ENCODE measurements around the gene MARF1. TPM values are rescaled to one million over a fixed set of nuclear protein-coding genes. Genes with fewer than 3 reads are reported as not detected.

MARF1 gene
- total and polyA plus RNA-seq, 9 of the 15 experiments (the other 6 are each of a cell fraction or from before 2014, with no cell fraction given) = 4.7 to 33.2 (median 11.7) TPM

DNA sequence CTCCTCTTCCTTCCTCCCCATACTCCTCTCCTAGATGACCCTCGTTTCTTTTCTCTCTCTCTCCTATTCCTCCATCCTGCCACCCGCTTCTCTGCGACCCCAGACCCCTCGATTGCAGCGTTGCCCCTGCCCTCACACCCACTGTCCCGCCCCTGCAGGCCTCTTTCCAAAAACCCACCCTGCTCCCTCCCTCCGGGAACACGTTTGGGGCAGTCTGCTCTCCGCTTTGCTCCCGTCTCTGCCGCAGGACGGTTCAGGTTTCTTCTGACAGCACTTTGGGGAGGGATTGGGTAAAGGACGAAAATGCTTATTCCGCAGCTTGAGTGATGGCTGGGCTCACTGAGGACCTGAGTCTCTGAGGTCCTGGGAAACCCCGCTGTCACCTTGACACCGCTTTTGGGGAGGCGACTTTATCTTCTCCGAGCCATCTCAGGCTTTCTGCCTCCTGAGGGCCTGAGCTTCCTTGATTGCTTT lies 7.8 kb upstream of the MARF1 start (continued):
- TF ChIP-seq ZNF699 (CRISPR knock-in tag; IDR thresholded peaks at IDR 0.05; ENCODE audit: insufficient replicate concordance) (no peak), C11orf30 (IDR thresholded peaks at IDR 0.05; ENCODE audit: low read depth) (peak; percentile 24; the same call in 1 of the 2 replicates), SRSF3 (IDR thresholded peaks at IDR 0.05; ENCODE audit: insufficient read depth, low read length) (no peak), MECOM (CRISPR knock-in tag; IDR thresholded peaks at IDR 0.05) (no peak), CBX8 (IDR thresholded peaks at IDR 0.05; ENCODE audit: borderline replicate concordance, extremely low read depth, low read depth, low read length, poor library complexity, severe bottlenecking) (no peak), CBFA2T3 (IDR thresholded peaks at IDR 0.05) (peak; percentile 18; the same call in 1 of the 2 replicates), EHMT2 (IDR thresholded peaks at IDR 0.05) (no peak), TRIM24 (IDR thresholded peaks at IDR 0.05) (0 out of 4 replicates have a peak, but pooled peaks of 1 of the 2 experiments have one; percentile 14), RBM15 (IDR thresholded peaks at IDR 0.05; ENCODE audit: insufficient read depth, low read length) (no peak), ZNF589 (CRISPR knock-in tag; IDR thresholded peaks at IDR 0.05; ENCODE audit: low read depth) (no peak), ZC3H8 (IDR thresholded peaks at IDR 0.05) (0 out of 2 replicates have a peak, but pooled peaks have one; percentile 27), ZNF707 (CRISPR knock-in tag; conservative IDR thresholded peaks at IDR 0.05) (no peak), ETV5 (CRISPR knock-in tag; IDR thresholded peaks at IDR 0.05; ENCODE audit: low read depth) (no peak)
- TF ChIP-seq, protein P1, sequence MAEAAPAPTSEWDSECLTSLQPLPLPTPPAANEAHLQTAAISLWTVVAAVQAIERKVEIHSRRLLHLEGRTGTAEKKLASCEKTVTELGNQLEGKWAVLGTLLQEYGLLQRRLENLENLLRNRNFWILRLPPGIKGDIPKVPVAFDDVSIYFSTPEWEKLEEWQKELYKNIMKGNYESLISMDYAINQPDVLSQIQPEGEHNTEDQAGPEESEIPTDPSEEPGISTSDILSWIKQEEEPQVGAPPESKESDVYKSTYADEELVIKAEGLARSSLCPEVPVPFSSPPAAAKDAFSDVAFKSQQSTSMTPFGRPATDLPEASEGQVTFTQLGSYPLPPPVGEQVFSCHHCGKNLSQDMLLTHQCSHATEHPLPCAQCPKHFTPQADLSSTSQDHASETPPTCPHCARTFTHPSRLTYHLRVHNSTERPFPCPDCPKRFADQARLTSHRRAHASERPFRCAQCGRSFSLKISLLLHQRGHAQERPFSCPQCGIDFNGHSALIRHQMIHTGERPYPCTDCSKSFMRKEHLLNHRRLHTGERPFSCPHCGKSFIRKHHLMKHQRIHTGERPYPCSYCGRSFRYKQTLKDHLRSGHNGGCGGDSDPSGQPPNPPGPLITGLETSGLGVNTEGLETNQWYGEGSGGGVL (CRISPR knock-in tag; IDR thresholded peaks at IDR 0.05) = no peak
- TF ChIP-seq, protein P2, sequence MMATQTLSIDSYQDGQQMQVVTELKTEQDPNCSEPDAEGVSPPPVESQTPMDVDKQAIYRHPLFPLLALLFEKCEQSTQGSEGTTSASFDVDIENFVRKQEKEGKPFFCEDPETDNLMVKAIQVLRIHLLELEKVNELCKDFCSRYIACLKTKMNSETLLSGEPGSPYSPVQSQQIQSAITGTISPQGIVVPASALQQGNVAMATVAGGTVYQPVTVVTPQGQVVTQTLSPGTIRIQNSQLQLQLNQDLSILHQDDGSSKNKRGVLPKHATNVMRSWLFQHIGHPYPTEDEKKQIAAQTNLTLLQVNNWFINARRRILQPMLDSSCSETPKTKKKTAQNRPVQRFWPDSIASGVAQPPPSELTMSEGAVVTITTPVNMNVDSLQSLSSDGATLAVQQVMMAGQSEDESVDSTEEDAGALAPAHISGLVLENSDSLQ (IDR thresholded peaks at IDR 0.05) = peak; percentile 77
